ENCODE data around the gene SH3TC2. TPM values are rescaled to one million over a fixed set of nuclear protein-coding genes. Genes with fewer than 3 reads are reported as not detected.

The SH3TC2 gene
- polyA plus RNA-seq, 1 of the 3 experiments (the other 2 are of a cell fraction), result 1.1 TPM

DNA sequence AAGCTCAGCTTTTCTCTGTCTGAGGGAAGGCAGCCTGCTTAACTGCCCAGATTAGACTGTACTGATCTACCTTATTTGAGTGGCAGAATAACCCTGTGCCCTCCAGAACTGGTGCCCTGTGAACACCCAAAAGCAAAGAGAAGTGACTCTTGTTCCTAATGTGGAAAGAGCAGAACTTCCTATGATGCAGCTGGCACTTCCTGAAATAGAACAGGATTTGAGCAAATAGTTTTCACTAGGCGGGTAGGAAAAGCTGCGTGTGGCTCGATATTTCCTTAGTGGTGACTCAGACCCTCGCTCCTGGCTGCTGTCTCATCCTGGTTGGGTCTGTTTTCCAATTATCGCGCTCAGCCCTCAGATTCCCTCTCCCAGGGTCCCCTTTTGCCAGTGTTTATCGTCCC lies 89.9 kb downstream of the SH3TC2 start (continued):
- TF ChIP-seq, protein P1, sequence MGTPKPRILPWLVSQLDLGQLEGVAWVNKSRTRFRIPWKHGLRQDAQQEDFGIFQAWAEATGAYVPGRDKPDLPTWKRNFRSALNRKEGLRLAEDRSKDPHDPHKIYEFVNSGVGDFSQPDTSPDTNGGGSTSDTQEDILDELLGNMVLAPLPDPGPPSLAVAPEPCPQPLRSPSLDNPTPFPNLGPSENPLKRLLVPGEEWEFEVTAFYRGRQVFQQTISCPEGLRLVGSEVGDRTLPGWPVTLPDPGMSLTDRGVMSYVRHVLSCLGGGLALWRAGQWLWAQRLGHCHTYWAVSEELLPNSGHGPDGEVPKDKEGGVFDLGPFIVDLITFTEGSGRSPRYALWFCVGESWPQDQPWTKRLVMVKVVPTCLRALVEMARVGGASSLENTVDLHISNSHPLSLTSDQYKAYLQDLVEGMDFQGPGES (IDR thresholded peaks at IDR 0.05; ENCODE audit: low read depth, low read length), result no peak
- TF ChIP-seq EP300 (IDR thresholded peaks at IDR 0.05; ENCODE audit: borderline replicate concordance in 1 of 2, low read depth in 1 of 2, low read length in 1 of 2) (peak in 1 of 2 experiments; percentile 69; a peak in 1 of 4 replicates), GABPA (IDR thresholded peaks at IDR 0.05; ENCODE audit: low read depth) (peak; percentile 53), CHD2 (IDR thresholded peaks at IDR 0.05; ENCODE audit: low read length, partially characterized antibody) (no peak), RAD21 (IDR thresholded peaks at IDR 0.05; ENCODE audit: low read length) (no peak), GATA2 (CRISPR knock-in tag; IDR thresholded peaks at IDR 0.05) (no peak), MXI1 (IDR thresholded peaks at IDR 0.05; ENCODE audit: low read depth, low read length) (no peak), EZH2phosphoT487 (IDR thresholded peaks at IDR 0.05; ENCODE audit: borderline replicate concordance, low read depth) (no peak)
- TF ChIP-seq, protein P2, sequence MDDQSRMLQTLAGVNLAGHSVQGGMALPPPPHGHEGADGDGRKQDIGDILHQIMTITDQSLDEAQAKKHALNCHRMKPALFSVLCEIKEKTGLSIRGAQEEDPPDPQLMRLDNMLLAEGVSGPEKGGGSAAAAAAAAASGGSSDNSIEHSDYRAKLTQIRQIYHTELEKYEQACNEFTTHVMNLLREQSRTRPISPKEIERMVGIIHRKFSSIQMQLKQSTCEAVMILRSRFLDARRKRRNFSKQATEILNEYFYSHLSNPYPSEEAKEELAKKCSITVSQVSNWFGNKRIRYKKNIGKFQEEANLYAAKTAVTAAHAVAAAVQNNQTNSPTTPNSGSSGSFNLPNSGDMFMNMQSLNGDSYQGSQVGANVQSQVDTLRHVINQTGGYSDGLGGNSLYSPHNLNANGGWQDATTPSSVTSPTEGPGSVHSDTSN (IDR thresholded peaks at IDR 0.05), result no peak; the same call in 1 of the 2 replicates

DNA sequence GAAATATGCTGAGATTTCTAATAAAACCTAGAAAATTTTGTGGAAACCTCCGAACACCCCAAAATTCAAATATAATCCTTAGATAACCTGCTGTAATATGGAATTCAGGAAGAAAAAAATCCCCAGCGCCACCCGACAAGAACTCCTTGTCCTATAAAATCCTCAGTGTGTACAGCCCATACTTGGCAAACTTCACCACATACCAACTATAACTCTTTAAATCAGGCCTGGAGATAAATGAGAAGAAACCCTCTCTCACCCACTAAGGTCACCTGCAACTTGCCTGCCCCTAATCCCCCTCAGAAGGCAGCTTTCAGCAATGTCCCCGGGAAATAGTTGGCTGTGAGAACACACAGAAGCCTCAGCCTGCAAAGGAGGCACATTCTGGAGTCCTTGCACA lies 90.5 kb downstream of the SH3TC2 start:
- H3K36me3 ChIP-seq (replicated peaks in 1 of 2; ENCODE audit: control insufficient read depth in 1 of 2, insufficient read depth in 2 of 2, low read length in 1 of 2), result no peaks in the 10 kb centered on the region
- no peaks in the 10 kb centered on the region for H3K9me3 ChIP-seq
- no peaks in the 10 kb centered on the region for H3K9me2 ChIP-seq
- peak overlapping the region; percentile 51 for H3K9ac ChIP-seq
- H3K27ac ChIP-seq (ENCODE audit: low read depth in 2 of 2, low read length in 1 of 2), result peak overlapping the region; percentile 53 to 92; a peak in 3 of 4 replicates
- H3K79me2 ChIP-seq (ENCODE audit: insufficient read depth), result no peaks in the 10 kb centered on the region
- peak overlapping the region; percentile 32; the same call in 1 of the 2 replicates for H3K4me2 ChIP-seq
- peaks cover 33% of the 10 kb centered on the region for H3F3A ChIP-seq (replicated peaks; ENCODE audit: insufficient read depth)
- whole genome bisulfite sequencing (ENCODE audit: low lambda C conversion rate), result 93% methylated on average over 4 of the region's 4 CpGs
- TF ChIP-seq ELF1 (IDR thresholded peaks at IDR 0.05) (no peak), SIN3A (IDR thresholded peaks at IDR 0.05; ENCODE audit: borderline replicate concordance, low read depth, low read length) (no peak), POLR2AphosphoS5 (IDR thresholded peaks at IDR 0.05; ENCODE audit: low read depth, low read length) (no peak), GATA2 (CRISPR knock-in tag; IDR thresholded peaks at IDR 0.05) (no peak), RCOR1 (IDR thresholded peaks at IDR 0.05; ENCODE audit: low read length) (no peak), CHD2 (IDR thresholded peaks at IDR 0.05; ENCODE audit: low read length, partially characterized antibody) (no peak), RAD21 (IDR thresholded peaks at IDR 0.05; ENCODE audit: low read length) (no peak)
- TF ChIP-seq, protein P3, sequence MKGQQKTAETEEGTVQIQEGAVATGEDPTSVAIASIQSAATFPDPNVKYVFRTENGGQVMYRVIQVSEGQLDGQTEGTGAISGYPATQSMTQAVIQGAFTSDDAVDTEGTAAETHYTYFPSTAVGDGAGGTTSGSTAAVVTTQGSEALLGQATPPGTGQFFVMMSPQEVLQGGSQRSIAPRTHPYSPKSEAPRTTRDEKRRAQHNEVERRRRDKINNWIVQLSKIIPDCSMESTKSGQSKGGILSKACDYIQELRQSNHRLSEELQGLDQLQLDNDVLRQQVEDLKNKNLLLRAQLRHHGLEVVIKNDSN (IDR thresholded peaks at IDR 0.05; ENCODE audit: borderline replicate concordance, low read depth), result no peak
- TF ChIP-seq, protein P1 (IDR thresholded peaks at IDR 0.05; ENCODE audit: low read depth, low read length), result no peak
- H2AFZ ChIP-seq (ENCODE audit: low read depth), result no peak overlapping the region
- no peak overlapping the region for H3K4me3 ChIP-seq (ENCODE audit: low read depth in 2 of 2, low read length in 1 of 2)
- H4K20me1 ChIP-seq (ENCODE audit: insufficient read depth), result no peaks in the 10 kb centered on the region
- DNase-seq, result no peak
- peaks cover 8 to 48% of the 10 kb centered on the region in 2 experiments for H3K4me1 ChIP-seq (ENCODE audit: control insufficient read depth in 1 of 2, insufficient read depth in 2 of 2, low read depth in 1 of 2, low read length in 1 of 2)
- ChIA-PET POLR2A (no interaction called here), CTCF (interaction anchor here (1.4 to 2.0 kb wide), 3 partner anchors 14 to 231 kb away, joined by 5 to 8 read pairs (median 6); no protein-coding TSS in a partner anchor)
- no peaks in the 10 kb centered on the region for H3K27me3 ChIP-seq (ENCODE audit: insufficient read depth)

Data from SK-N-SH (cell line).